DND-41 (cell line): ENCODE measurements around the gene C3orf20.

Experiments
- ATAC-seq: fragments of 200-7000 bp; cut with Tn5 transposase; 3 replicates; pipeline ENCODE4 v1.9.1; 2021; ENCODE audit warnings: low read depth; ENCODE audit not compliant: insufficient read depth
- DNase-seq: peaks from one replicate; pipeline ENCODE4 v3.0.0-alpha.2; 2020
- H2AFZ ChIP-seq: 2 replicates; pipeline ENCODE4 v1.6.0; 2012; ENCODE audit warnings: low read depth, low read length
- H3K27ac ChIP-seq: 2 replicates; pipeline ENCODE4 v1.5.1; 2012; ENCODE audit warnings: low read length, inconsistent platforms
- H3K27me3 ChIP-seq: fragments of 200-600 bp; sonication (generic); 2 replicates; pipeline ENCODE4 v1.6.0; 2012; ENCODE audit warnings: low read length, mild to moderate bottlenecking, inconsistent platforms; ENCODE audit not compliant: insufficient read depth, poor library complexity
- H3K36me3 ChIP-seq: 2 replicates; pipeline ENCODE4 v1.5.1; 2012; ENCODE audit warnings: low read length, inconsistent platforms; ENCODE audit not compliant: insufficient read depth
- H3K4me1 ChIP-seq: 2 replicates; pipeline ENCODE4 v1.5.1; 2012; ENCODE audit warnings: mild to moderate bottlenecking, low read length; ENCODE audit not compliant: insufficient read depth
- H3K4me2 ChIP-seq: 2 replicates; pipeline ENCODE4 v1.6.0; 2012; ENCODE audit warnings: mild to moderate bottlenecking, moderate library complexity, low read length, inconsistent platforms; ENCODE audit not compliant: insufficient read depth
- H3K4me3 ChIP-seq, 2 experiments: fragments of 200-600 bp in 1 of 2; shearing (Covaris generic) in 1 of 2; 2 replicates each; pipeline ENCODE4 v1.5.1; 2012 to 2016; ENCODE audit warnings: inconsistent platforms in 2 of 2, low read length in 2 of 2, mild to moderate bottlenecking in 2 of 2, low read depth in 1 of 2, moderate library complexity in 1 of 2
- H3K79me2 ChIP-seq: 2 replicates; pipeline ENCODE4 v1.6.0; 2012; ENCODE audit warnings: low read length, inconsistent platforms; ENCODE audit not compliant: insufficient read depth
- H3K9ac ChIP-seq: 2 replicates; pipeline ENCODE4 v1.6.0; 2012; ENCODE audit warnings: low read depth, mild to moderate bottlenecking, inconsistent platforms, low read length, moderate library complexity
- H3K9me3 ChIP-seq: 2 replicates; pipeline ENCODE4 v1.5.1; 2012; ENCODE audit warnings: low read length, moderate library complexity, mild to moderate bottlenecking, inconsistent platforms; ENCODE audit not compliant: insufficient read depth, severe bottlenecking
- H4K20me1 ChIP-seq: 2 replicates; pipeline ENCODE4 v1.6.0; 2012; ENCODE audit warnings: low read length; ENCODE audit not compliant: insufficient read depth
- CTCF ChIP-seq: IDR thresholded peaks from 2 replicates; pipeline ENCODE4 v1.5.1; 2012; ENCODE audit warnings: borderline replicate concordance, low read length, moderate library complexity, mild to moderate bottlenecking; ENCODE audit not compliant: poor library complexity, severe bottlenecking; ENCODE audit errors: extremely low read depth
- EZH2 ChIP-seq: IDR thresholded peaks from 3 replicates; pipeline ENCODE4 v1.6.1; 2012; ENCODE audit warnings: borderline replicate concordance, low read depth, mild to moderate bottlenecking, moderate library complexity, low read length, inconsistent platforms; ENCODE audit not compliant: severe bottlenecking

Gene C3orf20

GRCh38 chr3:14801668-14802380, 126.9 kb downstream of the C3orf20 start:
- H3K27me3 ChIP-seq = no peaks in the 10 kb centered on the region
- no peaks in the 10 kb centered on the region for H3K79me2 ChIP-seq
- no peak overlapping the region for H2AFZ ChIP-seq
- TF ChIP-seq CTCF (no peak), EZH2 (no peak)
- DNase-seq = no peak
- H3K4me3 ChIP-seq = no peak overlapping the region
- H4K20me1 ChIP-seq = no peaks in the 10 kb centered on the region
- H3K4me2 ChIP-seq = no peak overlapping the region
- H3K36me3 ChIP-seq = no peaks in the 10 kb centered on the region
- peaks cover 4% of the 10 kb centered on the region; the same call in 1 of the 2 replicates for H3K4me1 ChIP-seq
- no peak for ATAC-seq
- no peak overlapping the region for H3K27ac ChIP-seq
- no peak overlapping the region for H3K9ac ChIP-seq
- no peaks in the 10 kb centered on the region for H3K9me3 ChIP-seq

- ATAC-seq = no peak
- H3K4me2 ChIP-seq = no peak overlapping the region
Measured at GRCh38 chr3:14802381-14802731, 127.4 kb downstream of the C3orf20 start.

GRCh38 chr3:14803101-14803980, 128.4 kb downstream of the C3orf20 start:
- Histone ChIP-seq H3K4me2 (no peak overlapping the region), H3K79me2 (no peaks in the 10 kb centered on the region), H3K36me3 (no peaks in the 10 kb centered on the region), H2AFZ (no peak overlapping the region), H4K20me1 (no peaks in the 10 kb centered on the region), H3K4me1 (peaks cover 4% of the 10 kb centered on the region; the same call in 1 of the 2 replicates), H3K27me3 (no peaks in the 10 kb centered on the region), H3K9ac (no peak overlapping the region), H3K9me3 (no peaks in the 10 kb centered on the region), H3K27ac (no peak overlapping the region), H3K4me3 (no peak overlapping the region)
- TF ChIP-seq CTCF (no peak), EZH2 (no peak)
- DNase-seq = peak; percentile 37
- ATAC-seq = peak; percentile 64

More at GRCh38 chr3:14802381-14802731, 127.4 kb downstream of the C3orf20 start:
- no peak overlapping the region for H3K9ac ChIP-seq
- no peak overlapping the region for H3K4me3 ChIP-seq
- H3K36me3 ChIP-seq = no peaks in the 10 kb centered on the region
- H3K27ac ChIP-seq = no peak overlapping the region
- no peak for TF ChIP-seq CTCF
- no peak for TF ChIP-seq EZH2
- no peaks in the 10 kb centered on the region for H3K9me3 ChIP-seq
- no peaks in the 10 kb centered on the region for H4K20me1 ChIP-seq
- H3K27me3 ChIP-seq = no peaks in the 10 kb centered on the region
- no peaks in the 10 kb centered on the region for H3K79me2 ChIP-seq
- peaks cover 4% of the 10 kb centered on the region; the same call in 1 of the 2 replicates for H3K4me1 ChIP-seq
- no peak overlapping the region for H2AFZ ChIP-seq
- no peak for DNase-seq
